H1 (cell line): ENCODE measurements around the gene C19orf38.

Source experiments
- EZH2 ChIP-seq: fragments of 200-600 bp; sonication (generic); IDR thresholded peaks from 2 replicates; pipeline ENCODE4 v1.7.1; 2012; ENCODE audit warnings: low read depth, mild to moderate bottlenecking, moderate library complexity, low read length, inconsistent platforms; ENCODE audit not compliant: severe bottlenecking
- MAX ChIP-seq: IDR thresholded peaks from 2 replicates; pipeline ENCODE4 v1.6.1; 2012; ENCODE audit warnings: inconsistent platforms
- PHF8 ChIP-seq: fragments of 200-600 bp; sonication (generic); conservative IDR thresholded peaks from 2 replicates; pipeline ENCODE4 v1.7.1; 2012; ENCODE audit warnings: low read depth, mild to moderate bottlenecking, inconsistent platforms, low read length, moderate library complexity
- POLR2A ChIP-seq, 2 experiments: IDR thresholded peaks; 1 replicate in 1 of 2; 2 replicates in 1 of 2; pipeline ENCODE4 v1.6.1; 2011; ENCODE audit warnings: low read depth in 2 of 2, low read length in 2 of 2, mild to moderate bottlenecking in 2 of 2; ENCODE audit errors: control extremely low read depth in 1 of 2

GRCh38 chr19:10830931-10831779, 17.1 kb upstream of the C19orf38 start:
- TF ChIP-seq MAX: no peak
- no peak for TF ChIP-seq PHF8
- no peak for TF ChIP-seq POLR2A (IDR thresholded peaks at IDR 0.05; ENCODE audit: control extremely low read depth in 1 of 2, low read depth in 2 of 2, low read length in 2 of 2)
- TF ChIP-seq EZH2: no peak
